Camera-type eye (tissue), 1 donor: ENCODE results near the gene DPT. TPM values are rescaled to one million over a fixed set of nuclear protein-coding genes. Genes with fewer than 3 reads are reported as not detected.

ENCODE experiments used
- total RNA-seq: library from RNA; depleted of rRNA; stranded (reverse); fragments of >200 nt; gene quantifications from one replicate; pipeline ENCODE4 v1.2.3, GENCODE V29; 2014

Gene DPT
- total RNA-seq: 54.1 TPM

DNA sequence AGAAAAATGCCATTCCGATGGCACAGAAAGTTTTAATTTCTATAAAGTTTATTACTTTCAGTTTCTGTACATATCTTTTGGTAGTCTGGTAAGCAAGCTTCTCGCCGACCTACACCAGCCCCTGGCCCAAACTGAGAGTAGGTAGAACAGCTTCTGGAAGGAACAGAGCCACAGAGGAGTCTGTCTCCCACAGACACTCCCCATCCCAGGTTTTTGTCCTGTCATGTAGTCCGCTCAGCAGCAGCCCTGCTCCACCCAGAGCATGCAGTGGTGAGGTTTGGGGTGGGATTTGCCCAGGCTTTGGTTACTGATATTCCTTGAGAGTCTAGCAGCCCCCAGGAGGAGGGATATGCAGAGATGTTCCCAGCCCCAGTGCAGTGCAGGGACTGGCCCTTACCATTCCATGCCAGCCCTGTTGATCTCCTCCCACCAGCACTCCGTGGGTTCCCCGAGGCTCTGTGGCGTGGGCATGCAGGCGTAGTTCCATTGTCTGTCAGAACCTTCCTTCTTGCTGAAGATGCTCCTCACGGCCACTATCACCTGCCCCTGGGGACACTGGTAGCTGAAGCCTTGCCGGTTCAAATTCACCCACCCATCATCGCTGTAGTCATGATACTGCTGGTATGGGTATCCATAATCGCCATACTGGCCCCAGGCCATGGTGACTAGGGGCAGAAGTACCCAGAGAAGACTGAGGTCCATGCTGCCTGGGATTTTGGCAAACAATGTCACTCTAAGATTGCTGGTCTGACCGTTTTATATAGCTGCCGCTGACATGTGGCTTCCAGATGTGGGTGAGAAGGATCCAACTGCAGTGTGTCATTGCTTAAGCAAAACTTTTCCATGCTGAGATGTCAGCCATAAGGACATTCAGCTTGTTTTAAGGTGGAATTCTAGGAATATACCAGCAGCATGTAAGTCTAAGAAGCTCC lies at the start of gene DPT:
Gene DPT, minus strand, starts transcription at position 734 of the 932 bp plus-strand sequence. Its CDS starts 32 bp downstream, at position 702.

Other genes starting within 250 kb of the DPT start
- 1.1 TPM for gene XCL2, start 185.2 kb downstream of the DPT start, total RNA-seq
- not detected for gene XCL1, start 152.6 kb downstream of the DPT start, total RNA-seq